NCI-H748 (cell line): Measurements from ENCODE around the gene FZD2.

Source experiments
- DNase-seq: peaks from one replicate; lab custom pipeline; 2025; ENCODE audit not compliant: unreplicated experiment; lab: John Stamatoyannopoulos, UW

The FZD2 gene

DNA sequence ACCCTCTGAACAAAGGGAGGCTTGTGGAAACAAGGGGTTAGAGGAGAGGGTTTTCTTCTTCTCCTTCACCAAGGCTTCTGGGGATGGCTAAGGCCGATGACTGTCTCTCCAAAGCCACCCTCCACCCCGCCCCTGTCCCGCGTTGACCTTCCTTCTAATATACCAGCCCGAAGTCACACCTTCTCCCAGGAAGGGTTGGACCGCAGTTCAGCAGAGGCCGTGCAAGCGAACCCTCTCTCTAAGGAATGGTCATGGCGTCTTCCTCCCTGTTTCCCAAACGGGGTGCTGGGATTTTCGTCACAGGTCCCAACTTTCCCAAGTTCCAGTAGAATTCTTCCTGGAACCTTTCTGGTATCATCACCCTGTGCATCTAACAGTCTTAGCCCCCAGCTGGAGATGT is 49.4 kb downstream of the FZD2 start:
- DNase-seq, result no peak

DNA sequence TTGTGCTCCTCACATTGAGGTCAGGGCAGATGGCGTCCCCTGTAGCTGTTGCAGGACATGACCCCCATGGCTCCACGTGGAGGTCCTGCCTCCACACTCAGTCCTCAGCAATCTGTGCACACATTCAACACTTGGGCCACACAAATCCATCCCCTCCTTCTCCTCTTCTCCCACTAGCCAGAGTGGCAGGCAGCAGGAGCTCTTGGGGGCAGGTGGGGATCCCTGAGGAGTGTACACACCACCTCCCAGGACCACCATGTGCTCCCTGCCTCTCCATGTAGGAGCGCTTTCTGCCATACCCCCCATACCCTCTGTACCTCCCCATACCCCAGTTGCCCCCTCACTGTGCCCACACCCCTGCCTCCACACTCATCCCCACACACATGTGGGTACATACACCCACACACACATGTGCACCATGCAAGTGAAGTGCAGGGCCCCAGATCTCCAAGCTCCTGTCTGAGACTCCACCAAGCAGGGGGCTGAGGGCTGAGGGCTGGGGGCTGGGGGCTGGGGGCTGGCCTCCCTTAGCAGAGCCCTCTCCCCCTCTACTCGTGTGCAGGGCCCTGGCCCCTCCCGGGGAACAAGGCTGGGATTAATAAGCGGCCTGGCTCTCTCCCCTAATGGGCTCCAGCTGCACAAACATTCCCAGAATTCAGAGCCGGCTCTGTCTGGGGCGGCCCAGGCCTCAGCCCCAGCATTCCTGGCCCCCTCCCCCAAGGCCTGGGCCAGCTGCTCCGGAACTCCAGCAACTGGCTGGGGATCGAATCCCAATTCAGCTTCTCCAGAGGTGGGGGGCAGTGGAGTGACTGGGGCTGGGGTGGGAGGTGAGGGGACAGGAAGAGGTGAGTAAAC is 50.8 kb downstream of the FZD2 start:
- peak; percentile 74 for DNase-seq

- peak; percentile 37 for DNase-seq
These were observed 51.6 kb downstream of the FZD2 start for GRCh38 chr17:44608727-44609435.

DNA sequence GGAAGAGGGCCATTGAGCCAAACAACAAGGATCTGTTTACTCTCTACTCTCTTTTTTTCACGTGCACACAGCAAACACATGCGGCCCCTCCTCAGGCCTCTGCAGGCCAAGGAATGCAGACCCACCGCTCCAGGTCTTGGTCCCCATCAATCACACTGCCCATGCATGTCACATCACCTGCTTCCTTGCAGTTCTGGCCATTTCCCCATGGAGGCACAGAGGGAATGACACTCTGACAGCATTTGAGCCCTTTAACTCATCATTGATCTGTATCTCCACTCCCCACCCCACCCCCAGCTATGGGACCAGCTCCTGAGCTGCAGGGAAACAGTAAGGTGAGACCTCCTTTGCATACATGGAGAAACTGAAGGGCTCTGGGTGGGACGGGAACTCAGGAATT is 53.0 kb downstream of the FZD2 start:
- DNase-seq, result no peak
